ENCODE measurements around the gene C1orf159.

DNA sequence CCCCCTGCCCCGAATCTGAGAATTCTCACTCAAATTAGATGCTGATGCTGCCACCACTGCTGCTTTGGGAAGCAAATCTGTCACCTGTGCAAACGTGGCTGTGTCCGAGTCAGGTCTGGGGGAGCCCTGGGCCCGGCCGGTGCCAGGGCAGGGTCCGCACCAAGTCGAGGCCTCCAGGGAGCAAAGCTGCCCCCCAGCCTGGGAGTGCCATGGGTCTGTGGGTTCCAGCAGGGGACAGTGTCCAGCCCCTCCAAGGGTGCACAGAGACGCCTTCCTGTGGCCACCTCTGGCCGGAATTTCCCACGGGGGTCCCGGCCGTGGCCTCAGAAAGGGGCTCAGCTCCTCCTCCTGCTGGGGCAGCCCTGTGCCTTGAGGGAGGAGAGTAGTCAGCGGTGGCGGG lies 30.1 kb upstream of the C1orf159 start:
- TF ChIP-seq CHD4 (IDR thresholded peaks at IDR 0.05; ENCODE audit: borderline replicate concordance), result no peak
- TF ChIP-seq POLR2A (IDR thresholded peaks at IDR 0.05; ENCODE audit: low read length), result no peak
- TF ChIP-seq, protein P1, sequence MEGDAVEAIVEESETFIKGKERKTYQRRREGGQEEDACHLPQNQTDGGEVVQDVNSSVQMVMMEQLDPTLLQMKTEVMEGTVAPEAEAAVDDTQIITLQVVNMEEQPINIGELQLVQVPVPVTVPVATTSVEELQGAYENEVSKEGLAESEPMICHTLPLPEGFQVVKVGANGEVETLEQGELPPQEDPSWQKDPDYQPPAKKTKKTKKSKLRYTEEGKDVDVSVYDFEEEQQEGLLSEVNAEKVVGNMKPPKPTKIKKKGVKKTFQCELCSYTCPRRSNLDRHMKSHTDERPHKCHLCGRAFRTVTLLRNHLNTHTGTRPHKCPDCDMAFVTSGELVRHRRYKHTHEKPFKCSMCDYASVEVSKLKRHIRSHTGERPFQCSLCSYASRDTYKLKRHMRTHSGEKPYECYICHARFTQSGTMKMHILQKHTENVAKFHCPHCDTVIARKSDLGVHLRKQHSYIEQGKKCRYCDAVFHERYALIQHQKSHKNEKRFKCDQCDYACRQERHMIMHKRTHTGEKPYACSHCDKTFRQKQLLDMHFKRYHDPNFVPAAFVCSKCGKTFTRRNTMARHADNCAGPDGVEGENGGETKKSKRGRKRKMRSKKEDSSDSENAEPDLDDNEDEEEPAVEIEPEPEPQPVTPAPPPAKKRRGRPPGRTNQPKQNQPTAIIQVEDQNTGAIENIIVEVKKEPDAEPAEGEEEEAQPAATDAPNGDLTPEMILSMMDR (IDR thresholded peaks at IDR 0.05), result no peak
- no peak for TF ChIP-seq CEBPB (IDR thresholded peaks at IDR 0.05)
- no peak for TF ChIP-seq RARB (CRISPR knock-in tag; IDR thresholded peaks at IDR 0.05)
- TF ChIP-seq, protein P2, sequence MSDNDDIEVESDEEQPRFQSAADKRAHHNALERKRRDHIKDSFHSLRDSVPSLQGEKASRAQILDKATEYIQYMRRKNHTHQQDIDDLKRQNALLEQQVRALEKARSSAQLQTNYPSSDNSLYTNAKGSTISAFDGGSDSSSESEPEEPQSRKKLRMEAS (IDR thresholded peaks at IDR 0.05), result no peak
- TF ChIP-seq, protein P3, sequence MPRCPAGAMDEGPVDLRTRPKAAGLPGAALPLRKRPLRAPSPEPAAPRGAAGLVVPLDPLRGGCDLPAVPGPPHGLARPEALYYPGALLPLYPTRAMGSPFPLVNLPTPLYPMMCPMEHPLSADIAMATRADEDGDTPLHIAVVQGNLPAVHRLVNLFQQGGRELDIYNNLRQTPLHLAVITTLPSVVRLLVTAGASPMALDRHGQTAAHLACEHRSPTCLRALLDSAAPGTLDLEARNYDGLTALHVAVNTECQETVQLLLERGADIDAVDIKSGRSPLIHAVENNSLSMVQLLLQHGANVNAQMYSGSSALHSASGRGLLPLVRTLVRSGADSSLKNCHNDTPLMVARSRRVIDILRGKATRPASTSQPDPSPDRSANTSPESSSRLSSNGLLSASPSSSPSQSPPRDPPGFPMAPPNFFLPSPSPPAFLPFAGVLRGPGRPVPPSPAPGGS (IDR thresholded peaks at IDR 0.05), result no peak
- TF ChIP-seq BHLHE40 (IDR thresholded peaks at IDR 0.05; ENCODE audit: low read depth, low read length), result no peak
